Type B pancreatic cell (in vitro differentiated cells): Measurements from ENCODE around the gene FOXC1. TPM values are rescaled to one million over a fixed set of nuclear protein-coding genes. Genes with fewer than 3 reads are reported as not detected.

Source experiments
- DNase-seq: peaks from one replicate; pipeline ENCODE4 v3.0.0; 2021; ENCODE audit warnings: mixed read lengths; ENCODE audit not compliant: unreplicated experiment; ENCODE audit errors: extremely low spot score
- H3K27ac Mint-ChIP-seq: 2 replicates; pipeline ENCODE4 v1.8.0; 2021; ENCODE audit warnings: mild to moderate bottlenecking, mixed read lengths
- H3K27me3 Mint-ChIP-seq: 2 replicates; pipeline ENCODE4 v1.8.0; 2021; ENCODE audit warnings: mixed read lengths
- H3K36me3 Mint-ChIP-seq: 2 replicates; pipeline ENCODE4 v1.8.0; 2021; ENCODE audit warnings: mixed read lengths
- H3K4me1 Mint-ChIP-seq: one replicate; pipeline ENCODE4 v1.8.0; 2021; ENCODE audit warnings: mixed read lengths; ENCODE audit not compliant: unreplicated experiment
- H3K4me3 Mint-ChIP-seq: 2 replicates; pipeline ENCODE4 v1.8.0; 2021; ENCODE audit warnings: mild to moderate bottlenecking, mixed read lengths
- H3K9me3 Mint-ChIP-seq: 2 replicates; pipeline ENCODE4 v1.8.0; 2021; ENCODE audit warnings: mixed read lengths
- total RNA-seq: library from RNA; stranded (reverse); gene quantifications from 2 replicates; pipeline ENCODE4 v1.2.1, GENCODE V29; 2021; ENCODE audit warnings: low replicate concordance
- TF ChIP-seq, protein P1 (sequence below): fragments of 200-600 bp; sonication (generic); conservative IDR thresholded peaks from 2 replicates; pipeline ENCODE4 v1.5.0; 2021; ENCODE audit warnings: antibody characterized with exemption, mild to moderate bottlenecking

FOXC1 gene
- total RNA-seq, 1 donor from 2014 or later: 53.5 TPM

DNA sequence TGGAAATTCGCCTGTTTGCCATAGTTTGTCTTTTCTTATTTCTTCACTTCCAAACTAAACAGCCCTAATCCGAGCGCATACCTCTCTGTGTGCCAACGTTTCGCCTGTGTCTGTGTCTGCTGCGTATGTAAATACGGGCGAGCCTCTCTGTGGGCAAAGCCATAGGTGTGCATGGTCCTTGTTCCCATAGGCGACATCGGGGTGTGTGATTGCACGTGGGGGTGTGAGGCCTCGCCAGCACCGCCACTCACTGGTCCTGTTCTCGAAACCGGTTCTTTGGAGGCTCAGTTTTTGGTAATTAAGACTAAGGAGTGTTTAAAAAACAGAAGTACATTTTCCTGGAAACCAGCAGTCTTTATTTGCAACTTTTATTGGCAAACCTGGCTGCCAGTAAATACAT is 6.0 kb upstream of the FOXC1 start:
- H3K9me3 Mint-ChIP-seq: no peaks in the 10 kb centered on the region
- H3K36me3 Mint-ChIP-seq: no peaks in the 10 kb centered on the region
- H3K4me1 Mint-ChIP-seq: peaks cover 33% of the 10 kb centered on the region
- TF ChIP-seq, protein P1, sequence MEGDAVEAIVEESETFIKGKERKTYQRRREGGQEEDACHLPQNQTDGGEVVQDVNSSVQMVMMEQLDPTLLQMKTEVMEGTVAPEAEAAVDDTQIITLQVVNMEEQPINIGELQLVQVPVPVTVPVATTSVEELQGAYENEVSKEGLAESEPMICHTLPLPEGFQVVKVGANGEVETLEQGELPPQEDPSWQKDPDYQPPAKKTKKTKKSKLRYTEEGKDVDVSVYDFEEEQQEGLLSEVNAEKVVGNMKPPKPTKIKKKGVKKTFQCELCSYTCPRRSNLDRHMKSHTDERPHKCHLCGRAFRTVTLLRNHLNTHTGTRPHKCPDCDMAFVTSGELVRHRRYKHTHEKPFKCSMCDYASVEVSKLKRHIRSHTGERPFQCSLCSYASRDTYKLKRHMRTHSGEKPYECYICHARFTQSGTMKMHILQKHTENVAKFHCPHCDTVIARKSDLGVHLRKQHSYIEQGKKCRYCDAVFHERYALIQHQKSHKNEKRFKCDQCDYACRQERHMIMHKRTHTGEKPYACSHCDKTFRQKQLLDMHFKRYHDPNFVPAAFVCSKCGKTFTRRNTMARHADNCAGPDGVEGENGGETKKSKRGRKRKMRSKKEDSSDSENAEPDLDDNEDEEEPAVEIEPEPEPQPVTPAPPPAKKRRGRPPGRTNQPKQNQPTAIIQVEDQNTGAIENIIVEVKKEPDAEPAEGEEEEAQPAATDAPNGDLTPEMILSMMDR: no peak
- no peak overlapping the region for H3K27ac Mint-ChIP-seq
- H3K4me3 Mint-ChIP-seq: peak overlapping the region; percentile 72
- H3K27me3 Mint-ChIP-seq: peaks cover 79% of the 10 kb centered on the region
- DNase-seq: no peak

DNA sequence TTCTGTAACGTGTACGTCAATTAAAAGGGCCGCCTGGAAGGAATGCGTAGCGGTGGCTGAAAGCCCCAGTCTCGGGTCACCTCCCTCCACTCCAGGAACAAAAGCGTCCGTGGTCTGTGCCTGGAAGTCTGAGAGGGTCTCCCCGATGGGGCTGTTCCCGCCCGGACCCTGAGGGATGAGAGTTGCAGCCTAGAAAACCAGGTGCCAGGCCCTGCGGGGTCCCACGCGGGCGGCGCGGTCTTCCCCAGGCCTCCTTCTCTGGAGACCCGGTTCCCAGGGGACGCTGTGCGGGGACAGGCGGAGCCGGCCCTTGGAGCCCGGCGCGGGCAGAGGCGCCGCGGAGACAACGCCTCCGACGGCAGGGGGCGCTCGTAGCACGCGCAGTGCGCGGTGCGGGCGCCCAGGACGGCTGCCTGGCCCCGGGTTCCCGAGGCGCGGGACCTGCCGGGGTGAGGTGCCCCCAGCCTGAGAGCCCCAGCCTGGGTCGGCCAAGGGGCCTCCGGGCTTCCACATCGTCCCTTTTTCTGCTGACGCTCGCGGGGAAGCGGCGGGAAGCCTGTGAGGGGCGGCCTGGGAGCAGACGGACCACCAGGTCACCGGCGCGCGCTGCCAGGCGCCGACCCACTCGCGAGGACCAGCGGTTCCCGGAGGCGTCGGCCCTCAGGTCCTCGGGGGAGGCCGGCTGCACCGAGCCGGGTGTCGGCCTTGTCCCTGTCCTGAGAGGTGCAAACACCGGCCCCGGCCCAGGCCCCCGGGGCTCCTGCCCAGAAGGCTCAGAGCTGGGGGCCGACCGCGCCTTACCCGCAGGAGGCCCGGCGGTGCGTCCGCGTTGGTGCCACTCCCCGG is 5.3 kb upstream of the FOXC1 start:
- Mint-ChIP-seq H3K4me1 (peaks cover 34% of the 10 kb centered on the region), H3K4me3 (peak overlapping the region; percentile 72), H3K27me3 (peaks cover 79% of the 10 kb centered on the region), H3K9me3 (no peaks in the 10 kb centered on the region), H3K36me3 (no peaks in the 10 kb centered on the region), H3K27ac (no peak overlapping the region)
- DNase-seq: no peak
- TF ChIP-seq, protein P1: peak; percentile 100

DNA sequence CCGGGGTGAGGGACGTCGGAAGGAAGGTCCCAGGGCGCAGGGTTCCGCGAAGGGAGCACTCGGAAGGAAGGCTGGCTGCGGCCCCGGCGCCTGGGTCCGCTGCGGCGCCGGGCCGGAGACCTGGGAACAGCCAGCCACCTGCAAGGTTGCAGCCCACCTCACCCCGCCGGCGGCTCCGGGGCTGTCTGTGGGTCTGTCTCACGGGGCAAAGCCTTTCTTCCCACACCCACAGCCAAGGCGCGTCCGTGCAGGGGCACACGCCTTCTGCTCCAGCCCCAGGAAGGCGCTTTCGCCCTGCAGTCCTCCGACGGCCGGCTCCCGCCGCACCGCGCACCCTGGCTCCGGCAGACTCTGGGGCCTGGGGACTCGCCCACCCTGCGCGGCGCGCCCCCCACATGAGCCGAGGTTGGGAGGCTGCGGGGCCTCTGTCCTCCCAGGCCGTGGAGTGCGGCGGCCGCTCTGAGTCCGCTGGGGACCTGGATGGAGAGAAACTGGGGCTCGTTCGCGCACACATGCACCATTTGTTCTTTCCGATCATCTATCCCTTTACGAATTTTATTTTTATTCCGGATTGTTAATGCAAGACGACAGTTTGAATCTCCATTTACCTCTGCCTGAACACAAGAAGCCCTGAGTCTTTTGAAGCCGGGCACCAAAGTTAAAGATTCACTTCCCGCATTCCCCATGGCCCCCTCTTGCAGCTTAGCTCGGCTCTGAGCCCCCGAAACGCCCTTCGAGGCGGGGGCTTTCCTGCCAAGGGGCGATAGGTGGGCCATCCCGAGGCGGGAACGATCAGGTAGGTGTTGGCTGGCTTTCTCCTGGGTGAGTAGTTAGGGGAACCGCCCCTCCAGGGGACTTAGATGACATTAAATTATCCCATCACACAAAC is 4.5 kb upstream of the FOXC1 start:
- DNase-seq: no peak
- H3K27ac Mint-ChIP-seq: peak overlapping the region; percentile 22
- H3K36me3 Mint-ChIP-seq: no peaks in the 10 kb centered on the region
- peak overlapping the region; percentile 88 for H3K4me3 Mint-ChIP-seq
- TF ChIP-seq, protein P1: no peak
- no peaks in the 10 kb centered on the region for H3K9me3 Mint-ChIP-seq
- H3K4me1 Mint-ChIP-seq: peaks cover 34% of the 10 kb centered on the region
- peaks cover 70% of the 10 kb centered on the region for H3K27me3 Mint-ChIP-seq

DNA sequence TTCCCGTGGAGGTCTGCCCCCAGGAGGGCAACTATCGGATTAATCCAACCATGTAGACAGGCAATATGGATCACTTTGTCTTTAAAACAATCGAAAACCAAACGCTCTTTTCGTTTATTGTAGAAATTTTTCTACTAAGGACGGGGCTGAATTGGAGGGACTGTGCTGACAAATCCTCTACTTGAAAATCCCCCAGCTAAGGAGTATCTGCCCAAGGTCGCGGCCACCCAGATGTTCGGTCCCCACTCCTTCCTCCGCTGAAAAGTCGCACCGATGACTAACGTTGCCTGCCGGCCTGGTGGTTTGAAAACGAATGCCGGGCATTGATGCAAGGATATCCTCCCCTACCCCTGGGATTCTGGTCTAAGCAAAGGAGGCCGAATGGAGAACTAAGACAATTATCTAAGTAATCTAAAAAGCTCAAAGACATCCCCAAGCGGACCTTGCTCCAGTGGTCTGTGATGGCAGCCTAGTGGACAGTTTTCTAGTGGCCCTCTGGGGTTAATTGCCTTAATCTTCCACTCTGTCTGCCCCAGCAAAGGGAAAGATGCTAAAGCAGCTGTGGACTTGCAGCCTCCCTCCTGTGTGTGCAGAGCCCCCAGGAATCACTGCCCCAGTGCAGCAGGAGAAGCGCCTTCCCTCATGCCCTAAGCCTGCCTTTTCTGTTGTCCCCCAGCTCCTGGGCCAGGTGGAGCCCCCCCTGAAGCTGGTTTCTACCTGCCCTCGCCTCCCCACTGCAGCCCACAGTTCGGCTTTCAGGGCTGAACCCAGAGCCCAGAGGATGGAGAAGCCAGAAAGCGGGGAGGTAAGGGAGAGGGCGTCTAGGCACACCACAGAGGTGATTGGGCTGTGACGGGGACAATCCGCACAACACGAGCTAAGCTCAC is 3.6 kb upstream of the FOXC1 start:
- H3K9me3 Mint-ChIP-seq: no peaks in the 10 kb centered on the region
- peaks cover 34% of the 10 kb centered on the region for H3K4me1 Mint-ChIP-seq
- no peaks in the 10 kb centered on the region for H3K36me3 Mint-ChIP-seq
- H3K4me3 Mint-ChIP-seq: peak overlapping the region; percentile 88
- TF ChIP-seq, protein P1: no peak
- peak overlapping the region; percentile 87 for H3K27ac Mint-ChIP-seq
- peaks cover 64% of the 10 kb centered on the region for H3K27me3 Mint-ChIP-seq
- DNase-seq: no peak
